ENCODE data around the gene MYCN.
"Not testable (repeated sequence)": the region's sequence is repeated elsewhere in the genome, so short reads cannot be mapped to it uniquely, and the experiment has no call there.

The MYCN gene

GRCh38 chr2:15959331-15960153 lies 19.2 kb downstream of the MYCN start:
- H3K27ac ChIP-seq (ENCODE audit: insufficient read depth, low read depth, low read length, poor library complexity, severe bottlenecking): no peak overlapping the region
- no peak overlapping the region for H3K4me3 ChIP-seq (ENCODE audit: insufficient read depth, low read depth, low read length)
- H3K27me3 ChIP-seq (ENCODE audit: control insufficient read depth, insufficient read depth, low read length, poor library complexity, severe bottlenecking): no peaks in the 10 kb centered on the region
- 93 to 94% methylated on average over 4 of the region's 4 CpGs for WGBS, 2 experiments
- no peaks in the 10 kb centered on the region for H3K9me3 ChIP-seq (ENCODE audit: control insufficient read depth, low read length)
- H3K4me1 ChIP-seq (ENCODE audit: control insufficient read depth, insufficient read depth, low read length): no peaks in the 10 kb centered on the region
- H3K36me3 ChIP-seq (ENCODE audit: control insufficient read depth, insufficient read depth, low read length): no peaks in the 10 kb centered on the region

- H3K4me3 ChIP-seq (ENCODE audit: insufficient read depth, low read depth, low read length); H3K27ac ChIP-seq (ENCODE audit: insufficient read depth, low read depth, low read length, poor library complexity, severe bottlenecking); H3K9me3 ChIP-seq (ENCODE audit: control insufficient read depth, low read length); H3K4me1 ChIP-seq (ENCODE audit: control insufficient read depth, insufficient read depth, low read length); H3K27me3 ChIP-seq (ENCODE audit: control insufficient read depth, insufficient read depth, low read length, poor library complexity, severe bottlenecking); H3K36me3 ChIP-seq (ENCODE audit: control insufficient read depth, insufficient read depth, low read length): not testable (repeated sequence)
- WGBS, 2 experiments: 91 to 95% methylated on average over 2 of the region's 2 CpGs
These were observed 19.8 kb downstream of the MYCN start for GRCh38 chr2:15960154-15960520.

- WGBS, 2 experiments: 88 to 93% methylated on average over 4 of the region's 5 CpGs
- H3K27me3 ChIP-seq (ENCODE audit: control insufficient read depth, insufficient read depth, low read length, poor library complexity, severe bottlenecking); H3K9me3 ChIP-seq (ENCODE audit: control insufficient read depth, low read length); H3K36me3 ChIP-seq (ENCODE audit: control insufficient read depth, insufficient read depth, low read length); H3K27ac ChIP-seq (ENCODE audit: insufficient read depth, low read depth, low read length, poor library complexity, severe bottlenecking); H3K4me3 ChIP-seq (ENCODE audit: insufficient read depth, low read depth, low read length): not testable (repeated sequence)
- peaks cover 14% of the 10 kb centered on the region for H3K4me1 ChIP-seq (ENCODE audit: control insufficient read depth, insufficient read depth, low read length)
These were observed 23.0 kb downstream of the MYCN start for GRCh38 chr2:15963109-15963976.

GRCh38 chr2:15963977-15964670 lies 23.8 kb downstream of the MYCN start:
- Histone ChIP-seq H3K27me3 (ENCODE audit: control insufficient read depth, insufficient read depth, low read length, poor library complexity, severe bottlenecking) (peaks cover 5% of the 10 kb centered on the region), H3K4me3 (ENCODE audit: insufficient read depth, low read depth, low read length) (no peak overlapping the region)
- WGBS, 2 experiments: 95 to 98% methylated on average over 5 of the region's 5 CpGs

GRCh38 chr2:15964936-15965563 lies 24.7 kb downstream of the MYCN start:
- peak overlapping the region; percentile 79 for H3K27ac ChIP-seq (ENCODE audit: insufficient read depth, low read depth, low read length, poor library complexity, severe bottlenecking)
- no peak overlapping the region for H3K4me3 ChIP-seq (ENCODE audit: insufficient read depth, low read depth, low read length)
- H3K36me3 ChIP-seq (ENCODE audit: control insufficient read depth, insufficient read depth, low read length): no peaks in the 10 kb centered on the region
- H3K4me1 ChIP-seq (ENCODE audit: control insufficient read depth, insufficient read depth, low read length): peaks cover 14% of the 10 kb centered on the region
- 51 to 59% methylated on average over 7 of the region's 7 CpGs for WGBS, 2 experiments
- peaks cover 5% of the 10 kb centered on the region for H3K27me3 ChIP-seq (ENCODE audit: control insufficient read depth, insufficient read depth, low read length, poor library complexity, severe bottlenecking)
- no peaks in the 10 kb centered on the region for H3K9me3 ChIP-seq (ENCODE audit: control insufficient read depth, low read length)

More at GRCh38 chr2:15963977-15964670, 23.8 kb downstream of the MYCN start:
- Histone ChIP-seq H3K9me3 (ENCODE audit: control insufficient read depth, low read length) (no peaks in the 10 kb centered on the region), H3K36me3 (ENCODE audit: control insufficient read depth, insufficient read depth, low read length) (no peaks in the 10 kb centered on the region), H3K4me1 (ENCODE audit: control insufficient read depth, insufficient read depth, low read length) (peaks cover 14% of the 10 kb centered on the region), H3K27ac (ENCODE audit: insufficient read depth, low read depth, low read length, poor library complexity, severe bottlenecking) (no peak overlapping the region)

- H3K9me3 ChIP-seq (ENCODE audit: control insufficient read depth, low read length): no peaks in the 10 kb centered on the region
- no peak overlapping the region for H3K4me3 ChIP-seq (ENCODE audit: insufficient read depth, low read depth, low read length)
- H3K27ac ChIP-seq (ENCODE audit: insufficient read depth, low read depth, low read length, poor library complexity, severe bottlenecking): peak overlapping the region; percentile 79
- H3K36me3 ChIP-seq (ENCODE audit: control insufficient read depth, insufficient read depth, low read length): no peaks in the 10 kb centered on the region
- H3K4me1 ChIP-seq (ENCODE audit: control insufficient read depth, insufficient read depth, low read length): peaks cover 14% of the 10 kb centered on the region
- peaks cover 5% of the 10 kb centered on the region for H3K27me3 ChIP-seq (ENCODE audit: control insufficient read depth, insufficient read depth, low read length, poor library complexity, severe bottlenecking)
- 21 to 24% methylated on average over 14 of the region's 14 CpGs for WGBS, 2 experiments
These were observed 25.2 kb downstream of the MYCN start for GRCh38 chr2:15965564-15966019.

- peaks cover 14% of the 10 kb centered on the region for H3K4me1 ChIP-seq (ENCODE audit: control insufficient read depth, insufficient read depth, low read length)
- H3K4me3 ChIP-seq (ENCODE audit: insufficient read depth, low read depth, low read length): no peak overlapping the region
- H3K36me3 ChIP-seq (ENCODE audit: control insufficient read depth, insufficient read depth, low read length): no peaks in the 10 kb centered on the region
- WGBS, 2 experiments: 91 to 93% methylated on average over 9 of the region's 10 CpGs
- H3K27ac ChIP-seq (ENCODE audit: insufficient read depth, low read depth, low read length, poor library complexity, severe bottlenecking): no peak overlapping the region
- no peaks in the 10 kb centered on the region for H3K9me3 ChIP-seq (ENCODE audit: control insufficient read depth, low read length)
- H3K27me3 ChIP-seq (ENCODE audit: control insufficient read depth, insufficient read depth, low read length, poor library complexity, severe bottlenecking): peaks cover 5% of the 10 kb centered on the region
These were observed 27.3 kb downstream of the MYCN start for GRCh38 chr2:15967415-15968279.

- Histone ChIP-seq H3K9me3 (ENCODE audit: control insufficient read depth, low read length) (no peaks in the 10 kb centered on the region), H3K36me3 (ENCODE audit: control insufficient read depth, insufficient read depth, low read length) (no peaks in the 10 kb centered on the region), H3K4me1 (ENCODE audit: control insufficient read depth, insufficient read depth, low read length) (peaks cover 14% of the 10 kb centered on the region), H3K27me3 (ENCODE audit: control insufficient read depth, insufficient read depth, low read length, poor library complexity, severe bottlenecking) (peaks cover 5% of the 10 kb centered on the region), H3K27ac (ENCODE audit: insufficient read depth, low read depth, low read length, poor library complexity, severe bottlenecking) (no peak overlapping the region), H3K4me3 (ENCODE audit: insufficient read depth, low read depth, low read length) (no peak overlapping the region)
- WGBS, 2 experiments: 94% methylated on average over 7 of the region's 7 CpGs
These were observed 28.2 kb downstream of the MYCN start for GRCh38 chr2:15968280-15969178.

All from ectodermal cell (in vitro differentiated cells).